WERI-Rb-1 (cell line): ENCODE results near the gene HAPSTR1.
"Not testable (repeated sequence)": the region's sequence is repeated elsewhere in the genome, so short reads cannot be mapped to it uniquely, and the experiment has no call there.

Experiments
- DNase-seq: peaks from one replicate; pipeline ENCODE4 v3.0.0-alpha.2; 2020
- H3K27ac ChIP-seq: fragments of 250-450 bp; sonication (Bioruptor Pico); 2 replicates; pipeline ENCODE4 v1.5.1; 2020; ENCODE audit warnings: mild to moderate bottlenecking, moderate library complexity
- H3K27me3 ChIP-seq: fragments of 250-450 bp; sonication (Bioruptor Pico); 2 replicates; pipeline ENCODE4 v1.5.1; 2021; ENCODE audit warnings: mild to moderate bottlenecking, low read depth, moderate library complexity; ENCODE audit not compliant: insufficient read depth, severe bottlenecking
- H3K36me3 ChIP-seq: fragments of 250-450 bp; sonication (Bioruptor Pico); 2 replicates; pipeline ENCODE4 v1.5.1; 2020; ENCODE audit warnings: mild to moderate bottlenecking, moderate library complexity
- H3K4me3 ChIP-seq: 2 replicates; pipeline ENCODE4 v1.5.1; 2011; ENCODE audit warnings: low read depth, mild to moderate bottlenecking, control low read depth, low read length
- H3K9me3 ChIP-seq: fragments of 250-450 bp; sonication (Bioruptor Pico); 2 replicates; pipeline ENCODE4 v1.5.1; 2021; ENCODE audit warnings: mild to moderate bottlenecking, moderate library complexity; ENCODE audit not compliant: severe bottlenecking
- TF ChIP-seq, protein P1 (sequence below): IDR thresholded peaks from 2 replicates; pipeline ENCODE4 v1.5.1; 2011; ENCODE audit warnings: low read depth, mild to moderate bottlenecking, control low read depth, inconsistent platforms, low read length

Gene HAPSTR1

DNA sequence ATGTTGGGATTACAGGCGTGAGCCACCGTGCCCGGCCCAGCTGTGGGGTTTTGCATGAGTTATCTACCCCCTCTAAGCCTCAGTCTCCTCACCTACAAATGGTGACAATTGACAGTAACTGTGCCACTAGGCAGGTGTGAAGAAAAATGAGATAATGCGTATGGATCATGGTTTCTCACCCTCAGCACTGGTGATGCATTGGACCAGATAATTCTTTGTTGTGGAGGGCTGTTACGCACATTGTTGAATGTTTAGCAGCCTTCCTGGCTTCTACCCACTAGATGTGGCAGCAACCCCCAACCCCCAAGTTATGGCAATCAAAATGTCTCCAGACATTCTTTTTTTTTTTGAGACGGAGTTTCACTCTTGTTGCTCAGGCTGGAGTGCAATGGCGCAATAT, 9.0 kb upstream of the HAPSTR1 start:
- TF ChIP-seq, protein P1, sequence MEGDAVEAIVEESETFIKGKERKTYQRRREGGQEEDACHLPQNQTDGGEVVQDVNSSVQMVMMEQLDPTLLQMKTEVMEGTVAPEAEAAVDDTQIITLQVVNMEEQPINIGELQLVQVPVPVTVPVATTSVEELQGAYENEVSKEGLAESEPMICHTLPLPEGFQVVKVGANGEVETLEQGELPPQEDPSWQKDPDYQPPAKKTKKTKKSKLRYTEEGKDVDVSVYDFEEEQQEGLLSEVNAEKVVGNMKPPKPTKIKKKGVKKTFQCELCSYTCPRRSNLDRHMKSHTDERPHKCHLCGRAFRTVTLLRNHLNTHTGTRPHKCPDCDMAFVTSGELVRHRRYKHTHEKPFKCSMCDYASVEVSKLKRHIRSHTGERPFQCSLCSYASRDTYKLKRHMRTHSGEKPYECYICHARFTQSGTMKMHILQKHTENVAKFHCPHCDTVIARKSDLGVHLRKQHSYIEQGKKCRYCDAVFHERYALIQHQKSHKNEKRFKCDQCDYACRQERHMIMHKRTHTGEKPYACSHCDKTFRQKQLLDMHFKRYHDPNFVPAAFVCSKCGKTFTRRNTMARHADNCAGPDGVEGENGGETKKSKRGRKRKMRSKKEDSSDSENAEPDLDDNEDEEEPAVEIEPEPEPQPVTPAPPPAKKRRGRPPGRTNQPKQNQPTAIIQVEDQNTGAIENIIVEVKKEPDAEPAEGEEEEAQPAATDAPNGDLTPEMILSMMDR, result no peak
- DNase-seq, result no peak
- no peak overlapping the region for H3K27ac ChIP-seq
- peaks cover 4% of the 10 kb centered on the region for H3K9me3 ChIP-seq
- no peak overlapping the region for H3K4me3 ChIP-seq
- H3K27me3 ChIP-seq, result no peaks in the 10 kb centered on the region
- H3K36me3 ChIP-seq, result no peaks in the 10 kb centered on the region

DNA sequence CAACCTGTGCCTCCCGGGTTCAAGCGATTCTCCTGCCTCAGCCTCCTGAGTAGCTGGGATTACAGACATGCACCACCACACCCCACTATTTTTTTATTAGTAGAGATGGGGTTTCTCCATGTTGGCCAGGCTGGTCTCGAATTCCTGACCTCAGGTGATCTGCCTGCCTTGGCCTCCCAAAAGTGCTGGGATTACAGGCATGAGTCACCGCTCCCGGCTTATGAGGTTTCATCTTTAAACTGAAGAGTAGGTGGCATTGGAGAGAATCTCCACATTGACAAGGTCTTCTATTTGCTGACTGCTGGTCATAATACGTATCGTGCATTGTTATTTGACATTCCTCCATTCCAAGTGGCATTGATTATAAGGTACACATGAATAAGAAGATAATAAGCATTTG, 3.7 kb upstream of the HAPSTR1 start:
- DNase-seq, H3K4me3 ChIP-seq, H3K9me3 ChIP-seq, H3K27me3 ChIP-seq, H3K27ac ChIP-seq, H3K36me3 ChIP-seq: not testable (repeated sequence)

DNA sequence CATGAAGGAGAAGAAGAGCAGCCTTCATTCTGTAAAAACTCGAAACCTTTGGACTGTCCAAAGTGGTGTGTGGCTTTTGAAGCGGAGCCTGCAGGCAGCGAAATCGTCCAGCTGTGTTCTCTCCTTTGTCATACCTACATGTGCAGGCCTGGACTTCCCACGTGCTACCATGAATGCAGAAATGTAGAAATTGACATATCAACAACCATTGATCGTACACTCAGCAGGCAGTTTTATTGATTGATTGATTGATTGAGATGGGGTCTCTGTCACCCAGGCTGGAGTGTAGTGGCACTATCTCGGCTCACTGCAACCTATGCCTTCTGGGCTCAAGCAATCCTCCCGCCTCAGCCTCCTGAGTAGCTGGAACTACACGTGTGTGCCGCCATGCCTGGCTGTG, 2.6 kb upstream of the HAPSTR1 start:
- no peak overlapping the region for H3K4me3 ChIP-seq
- TF ChIP-seq, protein P1, result no peak
- no peaks in the 10 kb centered on the region for H3K27me3 ChIP-seq
- H3K36me3 ChIP-seq, result peaks cover 15% of the 10 kb centered on the region
- no peak overlapping the region for H3K27ac ChIP-seq
- no peak for DNase-seq
- no peaks in the 10 kb centered on the region for H3K9me3 ChIP-seq

DNA sequence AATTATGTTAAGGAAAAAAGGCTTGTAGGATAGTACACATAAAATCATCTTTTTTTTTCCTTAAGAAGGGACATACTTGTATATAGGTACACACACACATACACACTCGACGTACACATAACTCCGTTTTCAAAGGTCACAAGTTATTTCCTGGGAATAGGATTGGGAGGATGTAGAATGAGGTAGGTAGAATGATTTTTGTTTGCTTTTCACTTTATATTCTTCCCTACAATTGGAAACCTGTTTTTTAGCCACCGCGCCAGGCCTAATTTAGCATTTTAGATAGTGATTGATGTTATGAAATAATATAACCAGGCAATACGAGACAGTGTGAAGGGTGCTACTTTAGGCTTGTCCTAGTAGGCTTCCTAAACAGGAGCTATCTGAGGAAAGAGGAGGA, 1.8 kb upstream of the HAPSTR1 start:
- TF ChIP-seq, protein P1, result no peak
- peak overlapping the region; percentile 83 for H3K4me3 ChIP-seq

DNA sequence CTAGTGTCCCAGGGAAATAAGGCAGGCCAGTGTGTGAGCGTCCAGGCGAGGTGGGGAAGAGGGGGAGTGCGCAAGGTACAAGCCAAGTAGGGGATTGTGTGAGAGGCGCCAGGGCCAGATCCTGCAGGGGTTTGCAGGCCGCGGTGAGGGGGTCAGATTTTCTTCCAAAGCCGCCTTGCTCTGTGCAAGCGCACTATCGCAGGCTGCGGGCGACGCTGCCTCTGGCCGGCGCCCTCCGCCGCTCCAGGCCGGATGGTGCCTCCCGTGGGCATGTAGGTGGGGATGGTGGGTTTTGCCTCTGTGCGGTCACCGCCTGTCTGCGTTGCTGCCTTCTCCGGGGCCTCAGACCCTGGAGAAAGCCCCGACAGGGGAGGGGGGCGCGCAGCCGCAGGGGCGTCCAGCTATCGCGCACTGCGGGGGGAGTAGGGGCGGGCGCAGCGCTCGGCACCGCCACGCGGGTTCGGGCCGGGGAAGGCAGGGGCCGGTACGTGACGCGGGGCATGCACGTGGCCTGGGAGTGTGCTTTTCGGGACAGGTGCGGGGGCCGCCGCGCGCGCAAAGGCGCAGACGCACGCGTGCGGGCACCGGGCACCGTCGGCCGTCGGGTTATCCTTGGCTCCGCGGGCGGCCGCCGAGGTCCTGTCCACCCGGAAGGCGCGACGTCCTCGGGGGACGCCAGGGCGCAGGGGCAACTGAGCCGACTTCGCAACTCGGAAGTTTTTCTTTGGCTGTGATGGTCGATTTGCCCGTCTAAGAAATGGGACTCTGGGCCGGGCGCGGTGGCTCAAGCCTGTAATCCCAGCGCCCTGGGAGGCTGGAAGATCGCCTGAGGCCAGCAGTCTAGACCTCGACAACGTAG, 1.1 kb upstream of the HAPSTR1 start:
- H3K36me3 ChIP-seq, result peaks cover 29% of the 10 kb centered on the region
- peak overlapping the region; percentile 83 for H3K4me3 ChIP-seq
- no peaks in the 10 kb centered on the region for H3K9me3 ChIP-seq
- TF ChIP-seq, protein P1, result no peak
- peak; percentile 61 for DNase-seq
- H3K27ac ChIP-seq, result peak overlapping the region; percentile 96
- H3K27me3 ChIP-seq, result no peaks in the 10 kb centered on the region

More for the DNA sequence above, 1.8 kb upstream of the HAPSTR1 start:
- H3K27me3 ChIP-seq, result no peaks in the 10 kb centered on the region
- no peak for DNase-seq
- H3K27ac ChIP-seq, result peak overlapping the region; percentile 96
- H3K9me3 ChIP-seq, result no peaks in the 10 kb centered on the region
- peaks cover 23% of the 10 kb centered on the region for H3K36me3 ChIP-seq

DNA sequence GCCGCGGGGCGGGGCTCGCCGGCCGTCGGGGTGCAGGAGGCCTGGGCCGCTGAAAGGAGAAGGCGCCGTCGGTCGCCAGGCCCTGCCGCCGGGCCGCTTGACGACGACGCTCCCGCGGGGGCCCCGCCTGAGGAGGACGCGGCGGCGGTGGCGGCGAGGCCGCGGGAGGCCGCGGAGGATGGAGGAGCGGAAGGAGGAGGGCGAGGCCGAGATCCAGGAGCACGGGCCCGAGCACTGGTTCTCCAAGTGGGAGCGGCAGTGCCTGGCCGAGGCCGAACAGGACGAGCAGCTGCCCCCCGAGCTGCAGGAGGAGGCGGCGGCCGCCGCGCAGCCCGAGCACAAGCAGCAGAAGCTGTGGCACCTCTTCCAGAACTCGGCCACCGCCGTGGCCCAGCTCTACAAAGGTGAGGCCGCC, 430 bp downstream of the HAPSTR1 start:
- Histone ChIP-seq H3K27ac (peak overlapping the region; percentile 96), H3K27me3 (no peaks in the 10 kb centered on the region), H3K4me3 (peak overlapping the region; percentile 54), H3K9me3 (no peaks in the 10 kb centered on the region), H3K36me3 (peaks cover 45% of the 10 kb centered on the region)
- peak; percentile 27 for DNase-seq
- TF ChIP-seq, protein P1, result no peak
